Measurements from ENCODE around the gene ENHO. TPM values are rescaled to one million over a fixed set of nuclear protein-coding genes. Genes with fewer than 3 reads are reported as not detected.
A peak's percentile ranks its signal among the peaks of the same experiment; 100 is the strongest.

The ENHO gene
- total and polyA plus RNA-seq, 2 of the 8 experiments (the other 6 are each of a cell fraction or from before 2014, with no cell fraction given): 12.2 to 49.4 TPM

- no peak overlapping the region for H2BK120ac ChIP-seq (replicated peaks; ENCODE audit: low read depth, low read length)
- no peak overlapping the region; the same call in 1 of the 2 replicates for H2AK5ac ChIP-seq (ENCODE audit: low read depth, low read length)
- no peak overlapping the region for H3K23ac ChIP-seq (ENCODE audit: insufficient read length)
- no peak overlapping the region for H3K9ac ChIP-seq (replicated peaks in 1 of 4; ENCODE audit: extremely low read depth in 1 of 4, low read depth in 3 of 4, low read length in 3 of 4)
- peaks cover 10 to 29% (median 22%) of the 10 kb centered on the region in 4 experiments for H3K4me1 ChIP-seq (replicated peaks in 1 of 4; ENCODE audit: control insufficient read depth in 3 of 4, insufficient read depth in 4 of 4, low read length in 3 of 4)
- H3K4me3 ChIP-seq (ENCODE audit: extremely low read depth in 1 of 4, insufficient read depth in 2 of 4, low read depth in 3 of 4, low read length in 4 of 4): no peak overlapping the region
- peak overlapping the region; percentile 92; the same call in 1 of the 2 replicates for H2BK20ac ChIP-seq (ENCODE audit: low read length)
- H4K5ac ChIP-seq (ENCODE audit: insufficient read length, low read depth, low read length): no peak overlapping the region
- FAIRE-seq (no peak), DNase-seq (ENCODE audit: low read depth in 1 of 2, low spot score in 2 of 2) (peak in 1 of 2 experiments; percentile 39)
- peak overlapping the region; percentile 48; the same call in 1 of the 2 replicates for H2BK5ac ChIP-seq (ENCODE audit: low read depth, low read length)
- CTCF ChIA-PET (ENCODE audit: partially characterized antibody): interaction anchor here (0.8 to 11.9 kb wide), 9 partner anchors 7 to 78 kb away, joined by 3 to 241 read pairs (median 6); no protein-coding TSS in a partner anchor
- POLR2A ChIA-PET (ENCODE audit: partially characterized antibody): interaction anchor here (1.0 to 1.6 kb wide), 4 partner anchors 9 to 54 kb away, joined by 3 to 5 read pairs (median 4); no protein-coding TSS in a partner anchor
- no peak overlapping the region for H2AFZ ChIP-seq (ENCODE audit: low read length)
- H3K14ac ChIP-seq (ENCODE audit: insufficient read length): no peak overlapping the region
- H3K4me2 ChIP-seq (ENCODE audit: insufficient read depth in 1 of 2, low read depth in 2 of 2, low read length in 2 of 2): no peak overlapping the region
- H4K8ac ChIP-seq (ENCODE audit: extremely low read depth, insufficient read depth, low read length): peak overlapping the region; percentile 82; the same call in 1 of the 2 replicates
- 0 out of 2 replicates have a peak, but pooled peaks cover 2% of the 10 kb centered on the region for H3K79me1 ChIP-seq (ENCODE audit: low read depth, low read length)
- H3K27me3 ChIP-seq (replicated peaks in 1 of 4; ENCODE audit: control insufficient read depth in 3 of 4, extremely low read depth in 1 of 4, insufficient read depth in 3 of 4, low read length in 3 of 4): no peaks in the 10 kb centered on the region; a peak in 1 of 7 replicates
- H4K91ac ChIP-seq (replicated peaks; ENCODE audit: insufficient read length, low read length): peak overlapping the region; percentile 57
- peak overlapping the region; percentile 6 for H3K4ac ChIP-seq (replicated peaks; ENCODE audit: insufficient read length, low read depth, low read length)
- no peak overlapping the region for H3K56ac ChIP-seq (replicated peaks; ENCODE audit: insufficient read length, low read depth, low read length)
- H2BK15ac ChIP-seq (ENCODE audit: low read length): no peak overlapping the region
- no peaks in the 10 kb centered on the region for H3K36me3 ChIP-seq (ENCODE audit: control insufficient read depth in 2 of 4, insufficient read depth in 4 of 4, low read length in 3 of 4)
- no peaks in the 10 kb centered on the region for H3K23me2 ChIP-seq (ENCODE audit: low read depth, low read length)
- 74% methylated on average over 4 of the region's 5 CpGs; no CpG with 5 or more reads in 1 of the 2 experiments for WGBS, 2 experiments (ENCODE audit: extremely low coverage in 1 of 2, insufficient coverage in 1 of 2, insufficient read length in 1 of 2, insufficient replicate concordance in 2 of 2, low coverage in 1 of 2, low lambda C conversion rate in 2 of 2, missing lambda C conversion rate in 1 of 2)
- no peak overlapping the region for H3K27ac ChIP-seq (ENCODE audit: low read depth, low read length)
- H4K20me1 ChIP-seq (replicated peaks in 1 of 2; ENCODE audit: control insufficient read depth in 1 of 2, insufficient read depth in 2 of 2, low read length in 2 of 2): no peaks in the 10 kb centered on the region
- H3K79me2 ChIP-seq (ENCODE audit: control insufficient read depth in 1 of 2, insufficient read depth in 2 of 2, low read length in 2 of 2): no peaks in the 10 kb centered on the region
- no peak overlapping the region for H2BK12ac ChIP-seq (ENCODE audit: low read depth, low read length)
- no peak overlapping the region for H3K18ac ChIP-seq (ENCODE audit: extremely low read depth, low read length)
- H3K9me3 ChIP-seq (ENCODE audit: insufficient read depth in 2 of 2, low read depth in 1 of 2, low read length in 1 of 2): no peaks in the 10 kb centered on the region
- no peak for TF ChIP-seq NANOG (IDR thresholded peaks at IDR 0.05; ENCODE audit: insufficient read depth, low read depth, low read length, poor library complexity, severe bottlenecking)
- TF ChIP-seq CBX5 (IDR thresholded peaks at IDR 0.05; ENCODE audit: low read depth, low read length): no peak
- TF ChIP-seq, protein P1, sequence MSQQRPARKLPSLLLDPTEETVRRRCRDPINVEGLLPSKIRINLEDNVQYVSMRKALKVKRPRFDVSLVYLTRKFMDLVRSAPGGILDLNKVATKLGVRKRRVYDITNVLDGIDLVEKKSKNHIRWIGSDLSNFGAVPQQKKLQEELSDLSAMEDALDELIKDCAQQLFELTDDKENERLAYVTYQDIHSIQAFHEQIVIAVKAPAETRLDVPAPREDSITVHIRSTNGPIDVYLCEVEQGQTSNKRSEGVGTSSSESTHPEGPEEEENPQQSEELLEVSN (IDR thresholded peaks at IDR 0.05): no peak
Measured at GRCh38 chr9:34555500-34555899, 32.7 kb upstream of the ENHO start.
